GM12878 (cell line): ENCODE measurements around the gene GIPC3. TPM values are rescaled to one million over a fixed set of nuclear protein-coding genes. Genes with fewer than 3 reads are reported as not detected.
"Not testable (repeated sequence)": the region's sequence is repeated elsewhere in the genome, so short reads cannot be mapped to it uniquely, and the experiment has no call there.

Experiments
- ATAC-seq: fragments of 200-7000 bp; cut with Tn5 transposase; 3 replicates; pipeline ENCODE4 v1.9.1; 2020; ENCODE audit warnings: mild to moderate bottlenecking, moderate library complexity
- BruUV-seq: library from RNA; stranded (reverse); fragments of 400-500 nt; replicated peaks from 2 replicates; lab custom pipeline; 2021; lab: Mats Ljungman, UMichigan
- CTCF ChIA-PET: fragments of 300-600 bp; sonication (Branson Sonifier 250); formaldehyde crosslinking; extraction: SDS; loops from one replicate; lab custom pipeline; 2021; ENCODE audit warnings: inconsistent platforms; lab: Yijun Ruan, JAX
- POLR2A ChIA-PET: fragments of 350-600 bp; formaldehyde crosslinking; extraction: SDS; loops from one replicate; lab custom pipeline; 2021; ENCODE audit warnings: inconsistent platforms; lab: Charles Lee
- RAD21 ChIA-PET: fragments of 300-600 bp; sonication (Branson Sonifier 250); formaldehyde crosslinking; loops from one replicate; lab custom pipeline; 2023; ENCODE audit warnings: antibody characterized with exemption; ENCODE audit not compliant: unreplicated experiment; lab: Charles Lee
- SMC1A ChIA-PET: fragments of 300-600 bp; sonication (Branson Sonifier 250); formaldehyde crosslinking; loops from one replicate; lab custom pipeline; 2023; ENCODE audit not compliant: unreplicated experiment, uncharacterized antibody; lab: Charles Lee
- DNase-seq: peaks from one replicate; pipeline ENCODE4 v3.0.0-alpha.2; 2011; ENCODE audit warnings: low read depth, low spot score
- FAIRE-seq: peaks from 3 replicates; lab custom pipeline; 2011; peaks lifted over from hg19 to GRCh38; lab: Jason Lieb, UNC
- H2AFZ ChIP-seq: 2 replicates; pipeline ENCODE4 v1.6.0; 2011; ENCODE audit warnings: low read depth, low read length, control low read depth; ENCODE audit not compliant: control insufficient read depth
- H3K27ac ChIP-seq: 2 replicates; pipeline ENCODE4 v1.5.1; 2011; ENCODE audit warnings: control low read depth; ENCODE audit not compliant: control insufficient read depth, insufficient read depth
- H3K27me3 ChIP-seq, 2 experiments: replicated peaks in 1 of 2; 2 replicates each; pipeline versions ENCODE4 v1.6.0 to v1.6.1; 2011; ENCODE audit warnings: low read length in 1 of 2; ENCODE audit not compliant: control insufficient read depth in 2 of 2, insufficient read depth in 2 of 2
- H3K36me3 ChIP-seq, 2 experiments: 2 replicates each; pipeline ENCODE4 v1.5.1; 2011; ENCODE audit warnings: low read length in 1 of 2; ENCODE audit not compliant: control insufficient read depth in 2 of 2, insufficient read depth in 2 of 2
- H3K4me1 ChIP-seq: 2 replicates; pipeline ENCODE4 v1.6.1; 2011; ENCODE audit warnings: mild to moderate bottlenecking, low read length, moderate library complexity, mixed read lengths; ENCODE audit not compliant: control insufficient read depth, insufficient read depth
- H3K4me2 ChIP-seq: 2 replicates; pipeline ENCODE4 v1.6.0; 2011; ENCODE audit warnings: control low read depth; ENCODE audit not compliant: control insufficient read depth, insufficient read depth
- H3K4me3 ChIP-seq: fragments of 200-600 bp; sonication (generic); 2 replicates; pipeline ENCODE4 v1.5.1; 2016
- H3K79me2 ChIP-seq: 2 replicates; pipeline ENCODE4 v1.6.0; 2011; ENCODE audit warnings: low read length; ENCODE audit not compliant: control insufficient read depth, insufficient read depth
- H3K9ac ChIP-seq: 2 replicates; pipeline ENCODE4 v1.8.0; 2011; ENCODE audit warnings: low read length, control low read depth, mixed read lengths; ENCODE audit not compliant: control insufficient read depth, insufficient read depth
- H3K9me3 ChIP-seq: replicated peaks from 3 replicates; pipeline ENCODE4 v1.5.1; 2011; ENCODE audit warnings: mild to moderate bottlenecking, low read length; ENCODE audit not compliant: control insufficient read depth, insufficient read depth
- H4K20me1 ChIP-seq: 2 replicates; pipeline ENCODE4 v1.6.0; 2011; ENCODE audit not compliant: control insufficient read depth, insufficient read depth
- REST ChIP-seq: IDR thresholded peaks from 2 replicates; pipeline ENCODE4 v1.6.1; 2012; ENCODE audit warnings: mild to moderate bottlenecking, low read depth, low read length
- SMAD5 ChIP-seq: IDR thresholded peaks from 2 replicates; pipeline ENCODE4 v1.6.1; 2016; ENCODE audit warnings: antibody characterized with exemption, low read depth
- ZBED1 ChIP-seq: IDR thresholded peaks from 2 replicates; pipeline ENCODE4 v1.6.1; 2016; ENCODE audit warnings: borderline replicate concordance
- WGBS: methylation state at CpG from one replicate; pipeline ENCODE4 v1.1.6; 2016; ENCODE audit warnings: low lambda C conversion rate; ENCODE audit not compliant: insufficient replicate concordance, insufficient coverage; ENCODE audit errors: missing lambda C conversion rate; 5-methylcytosine and 5-hydroxymethylcytosine counted together
- in situ Hi-C: fragments of 300-500 bp; cut with MboI; formaldehyde crosslinking; loops from 9 replicates; pipeline ENCODE4 v1.14.3; 2018; ENCODE audit warnings: mixed read lengths
- intact Hi-C: fragments of 100-400 bp; cut with micrococcal nuclease; formaldehyde crosslinking; loops from one replicate; pipeline ENCODE4 v1.14.2; 2022; ENCODE audit not compliant: unreplicated experiment
- polyA plus RNA-seq, 11 experiments: library from polyadenylated mRNA; depleted of rRNA in 4 of 11; unstranded in 6 of 11; stranded (reverse) in 5 of 11; fragments of >200 nt; fragmentation: Nextera tagmentation in 4 of 11; fragmentation: Illumina TruSeq in 1 of 11; extraction: Ambion mirVana in 4 of 11; extraction: Trizol in 1 of 11; gene quantifications; 1 replicate in 1 of 11; 2 replicates in 10 of 11; pipeline versions ENCODE4 v1.2.1 to v1.2.3, GENCODE V29; 2011 to 2016; ENCODE audit warnings: inconsistent platforms in 2 of 11, missing spikeins in 2 of 11, low read depth in 1 of 11
- total RNA-seq, 4 experiments: library from RNA; depleted of rRNA in 3 of 4; stranded (reverse); fragments of >200 nt in 3 of 4; fragmentation: Illumina TruSeq in 1 of 4; extraction: Trizol in 1 of 4; gene quantifications; 2 replicates each; pipeline versions ENCODE4 v1.2.1 to v1.2.3, GENCODE V29; 2013 to 2021

Gene GIPC3
- total and polyA plus RNA-seq, 10 of the 15 experiments (the other 5 are each of a cell fraction or from before 2014, with no cell fraction given): not detected

GRCh38 chr19:3565139-3565538 lies 20.1 kb upstream of the GIPC3 start (continued):
- TF ChIP-seq REST (no peak), SMAD5 (no peak), ZBED1 (no peak)

GRCh38 chr19:3570042-3570441 lies 15.2 kb upstream of the GIPC3 start:
- H3K36me3 ChIP-seq, H3K27me3 ChIP-seq, BruUV-seq, in situ Hi-C loops, H2AFZ ChIP-seq, H3K4me1 ChIP-seq, CTCF ChIA-PET, H3K27ac ChIP-seq, H3K9me3 ChIP-seq, ATAC-seq, DNase-seq, RAD21 ChIA-PET, H3K4me3 ChIP-seq, H3K4me2 ChIP-seq, H4K20me1 ChIP-seq, FAIRE-seq, H3K9ac ChIP-seq, SMC1A ChIA-PET, H3K79me2 ChIP-seq: not testable (repeated sequence)
- 85% methylated on average over 11 of the region's 11 CpGs for WGBS
- POLR2A ChIA-PET: interaction anchor here (0.6 to 1.2 kb wide), 2 partner anchors 12 to 17 kb away, joined by 4 to 6 read pairs; partner anchors contain the start of gene MFSD12
- intact Hi-C loops: loop anchor here (5.0 kb wide), 1 partner anchor 37 kb away; the partner anchor contains the start of gene TBXA2R
